Bronchial epithelial cell (primary cell): ENCODE measurements around the gene PLCL1. TPM values are rescaled to one million over a fixed set of nuclear protein-coding genes. Genes with fewer than 3 reads are reported as not detected.

Source experiments
- DNase-seq: peaks from one replicate; pipeline ENCODE4 v3.0.0-alpha.2; 2010; ENCODE audit warnings: low read depth
- FAIRE-seq: peaks from 2 replicates; lab custom pipeline; 2011; peaks lifted over from hg19 to GRCh38; lab: Jason Lieb, UNC
- H3K27me3 ChIP-seq: 2 replicates; pipeline ENCODE4 v1.5.1; 2011; ENCODE audit warnings: low read length; ENCODE audit not compliant: control insufficient read depth, insufficient read depth
- H3K36me3 ChIP-seq: 2 replicates; pipeline ENCODE4 v1.5.1; 2011; ENCODE audit warnings: low read length; ENCODE audit not compliant: control insufficient read depth, insufficient read depth
- H3K4me3 ChIP-seq: 2 replicates; pipeline ENCODE4 v1.5.1; 2011; ENCODE audit warnings: mild to moderate bottlenecking, low read depth, low read length, control low read depth
- CTCF ChIP-seq: IDR thresholded peaks from 2 replicates; pipeline ENCODE4 v1.5.1; 2011; ENCODE audit warnings: mild to moderate bottlenecking, moderate library complexity, low read length, control low read depth, inconsistent platforms; ENCODE audit not compliant: insufficient read depth, severe bottlenecking
- total RNA-seq: library from RNA; depleted of rRNA; stranded (reverse); fragments of >200 nt; gene quantifications from 2 replicates; pipeline ENCODE4 v1.2.1, GENCODE V29; 2014

PLCL1 gene
- total RNA-seq, 1 donor from 2014 or later, result not detected

DNA sequence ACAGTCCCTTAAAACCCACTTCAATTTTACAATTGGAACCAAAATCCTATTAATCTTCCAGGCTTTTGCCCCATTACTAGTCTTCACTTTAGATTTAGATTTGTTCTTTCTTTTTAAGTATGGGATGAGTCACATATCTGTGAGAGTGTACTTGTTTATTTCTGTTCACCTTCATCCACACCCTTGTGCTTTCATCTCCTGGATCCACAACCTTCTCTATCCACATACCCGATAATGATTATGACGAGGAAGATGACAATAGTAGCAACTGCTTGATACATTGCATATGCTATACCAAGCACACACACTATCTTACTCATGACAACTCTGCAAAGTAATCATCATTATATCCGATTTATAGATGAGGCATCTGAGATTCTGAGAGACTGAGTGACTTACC, 297.3 kb downstream of the PLCL1 start:
- no peak for TF ChIP-seq CTCF
- H3K36me3 ChIP-seq, result no peaks in the 10 kb centered on the region
- DNase-seq, result no peak
- no peak overlapping the region for H3K4me3 ChIP-seq
- H3K27me3 ChIP-seq, result no peaks in the 10 kb centered on the region
- no peak for FAIRE-seq

- FAIRE-seq, result no peak
- DNase-seq, result no peak
- no peak for TF ChIP-seq CTCF
- Histone ChIP-seq H3K27me3 (no peaks in the 10 kb centered on the region), H3K4me3 (no peak overlapping the region), H3K36me3 (no peaks in the 10 kb centered on the region)
Observed at GRCh38 chr2:198102120-198102519, 297.7 kb downstream of the PLCL1 start.

DNA sequence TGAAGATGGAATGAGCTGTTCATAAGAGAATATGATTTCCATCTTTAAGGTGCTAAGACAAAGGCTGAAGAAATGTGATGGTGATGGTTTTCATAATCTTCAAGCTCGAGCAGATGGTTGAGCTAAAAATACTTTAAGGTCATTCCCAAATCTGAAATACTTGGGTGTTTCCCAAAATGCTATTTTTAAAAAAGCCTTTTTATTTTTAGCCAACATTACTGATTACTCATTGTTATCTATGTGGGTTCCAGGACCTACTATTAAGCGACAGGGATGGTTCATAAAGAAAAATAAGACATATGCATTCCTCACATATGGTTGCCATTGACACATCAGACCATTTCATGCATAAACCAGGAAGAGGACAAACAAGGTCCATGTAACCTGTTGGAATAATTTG, 298.5 kb downstream of the PLCL1 start:
- H3K4me3 ChIP-seq, result no peak overlapping the region
- H3K27me3 ChIP-seq, result no peaks in the 10 kb centered on the region
- FAIRE-seq (no peak), DNase-seq (no peak)
- no peak for TF ChIP-seq CTCF
- no peaks in the 10 kb centered on the region for H3K36me3 ChIP-seq

GRCh38 chr2:198106621-198107385, 302.4 kb downstream of the PLCL1 start:
- no peak for DNase-seq
- no peaks in the 10 kb centered on the region for H3K27me3 ChIP-seq
- no peak overlapping the region for H3K4me3 ChIP-seq
- no peak for FAIRE-seq
- no peaks in the 10 kb centered on the region for H3K36me3 ChIP-seq
- no peak for TF ChIP-seq CTCF

DNA sequence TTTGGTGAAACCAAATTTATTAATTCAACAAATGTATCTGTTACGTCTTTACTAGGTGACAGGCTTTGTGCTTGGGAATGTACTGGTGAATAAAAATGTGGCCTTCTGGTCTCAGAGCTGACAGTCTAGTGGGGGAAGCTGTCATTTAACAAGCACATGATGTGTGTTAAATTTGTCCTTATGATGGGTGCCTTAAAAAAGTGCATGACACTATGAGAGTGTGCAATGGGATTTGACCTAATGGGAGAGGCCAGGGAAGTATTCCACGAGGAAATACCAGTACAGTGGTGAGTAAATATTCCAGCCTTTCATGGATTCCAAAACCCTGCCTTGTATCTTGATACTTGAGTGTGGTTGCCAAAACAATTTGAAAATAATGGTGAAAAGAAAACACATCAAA, 308.9 kb downstream of the PLCL1 start:
- no peak for DNase-seq
- Histone ChIP-seq H3K4me3 (no peak overlapping the region), H3K27me3 (no peaks in the 10 kb centered on the region), H3K36me3 (no peaks in the 10 kb centered on the region)
- TF ChIP-seq CTCF, result no peak
- FAIRE-seq, result no peak

GRCh38 chr2:198114064-198114463, 309.7 kb downstream of the PLCL1 start:
- no peak for TF ChIP-seq CTCF
- Histone ChIP-seq H3K27me3 (no peaks in the 10 kb centered on the region), H3K4me3 (no peak overlapping the region), H3K36me3 (no peaks in the 10 kb centered on the region)
- FAIRE-seq (no peak), DNase-seq (no peak)
